Loucy (cell line): ENCODE measurements around the gene BRMS1.

Experiments
- H2AFZ ChIP-seq: fragments of 200-600 bp; sonication (generic); 2 replicates; pipeline ENCODE4 v1.6.0; 2016; ENCODE audit warnings: antibody characterized with exemption, mild to moderate bottlenecking, low read length, moderate library complexity
- H3F3A ChIP-seq: fragments of 200-600 bp; 2 replicates; pipeline ENCODE4 v1.6.0; 2016; ENCODE audit warnings: antibody characterized with exemption, low read depth, mild to moderate bottlenecking
- H3K27me3 ChIP-seq: fragments of 200-600 bp; sonication (generic); 2 replicates; pipeline ENCODE4 v1.6.1; 2014; ENCODE audit warnings: low read length, mild to moderate bottlenecking; ENCODE audit not compliant: insufficient read depth, poor library complexity, severe bottlenecking
- H3K36me3 ChIP-seq: fragments of 200-600 bp; sonication (generic); 2 replicates; pipeline ENCODE4 v1.6.1; 2016; ENCODE audit warnings: low read length; ENCODE audit not compliant: insufficient read depth
- H3K4me1 ChIP-seq: fragments of 200-600 bp; sonication (generic); 2 replicates; pipeline ENCODE4 v1.5.1; 2014; ENCODE audit warnings: low read length, mild to moderate bottlenecking; ENCODE audit not compliant: insufficient read depth, poor library complexity, severe bottlenecking
- H3K4me2 ChIP-seq: fragments of 200-600 bp; sonication (generic); 2 replicates; pipeline ENCODE4 v1.6.0; 2014; ENCODE audit warnings: antibody characterized with exemption, low read length, low read depth, mild to moderate bottlenecking; ENCODE audit not compliant: poor library complexity, severe bottlenecking
- H3K4me3 ChIP-seq: fragments of 200-600 bp; sonication (generic); 2 replicates; pipeline ENCODE4 v1.5.1; 2014; ENCODE audit warnings: low read length, mild to moderate bottlenecking, mixed read lengths; ENCODE audit not compliant: poor library complexity, severe bottlenecking
- H3K79me2 ChIP-seq: fragments of 200-600 bp; sonication (generic); 2 replicates; pipeline ENCODE4 v1.6.1; 2014; ENCODE audit warnings: low read length; ENCODE audit not compliant: insufficient read depth
- H3K9ac ChIP-seq: fragments of 200-600 bp; sonication (generic); 2 replicates; pipeline ENCODE4 v1.6.0; 2014; ENCODE audit warnings: mild to moderate bottlenecking, low read depth, low read length, moderate library complexity; ENCODE audit not compliant: poor library complexity, severe bottlenecking
- H3K9me2 ChIP-seq: fragments of 200-600 bp; sonication (generic); replicated peaks from 2 replicates; pipeline ENCODE4 v1.6.1; 2016; ENCODE audit warnings: low read depth, low read length, mixed read lengths
- H3K9me3 ChIP-seq: fragments of 200-600 bp; sonication (generic); 2 replicates; pipeline ENCODE4 v1.6.1; 2014; ENCODE audit warnings: mild to moderate bottlenecking, antibody characterized with exemption, low read length, low read depth; ENCODE audit not compliant: insufficient read depth
- H4K20me1 ChIP-seq: fragments of 200-600 bp; sonication (generic); 2 replicates; pipeline ENCODE4 v1.6.0; 2014; ENCODE audit warnings: antibody characterized with exemption, low read length, mild to moderate bottlenecking; ENCODE audit not compliant: insufficient read depth, poor library complexity, severe bottlenecking
- EZH2phosphoT487 ChIP-seq: fragments of 200-600 bp; IDR thresholded peaks from 2 replicates; pipeline ENCODE4 v1.6.1; 2018; ENCODE audit warnings: antibody characterized with exemption, mild to moderate bottlenecking, moderate library complexity, borderline replicate concordance
- TF ChIP-seq, protein P1 (sequence below): fragments of 200-600 bp; sonication (generic); conservative IDR thresholded peaks from 2 replicates; pipeline ENCODE4 v1.5.1; 2014; ENCODE audit warnings: mild to moderate bottlenecking, antibody characterized with exemption, low read length

BRMS1 gene

DNA sequence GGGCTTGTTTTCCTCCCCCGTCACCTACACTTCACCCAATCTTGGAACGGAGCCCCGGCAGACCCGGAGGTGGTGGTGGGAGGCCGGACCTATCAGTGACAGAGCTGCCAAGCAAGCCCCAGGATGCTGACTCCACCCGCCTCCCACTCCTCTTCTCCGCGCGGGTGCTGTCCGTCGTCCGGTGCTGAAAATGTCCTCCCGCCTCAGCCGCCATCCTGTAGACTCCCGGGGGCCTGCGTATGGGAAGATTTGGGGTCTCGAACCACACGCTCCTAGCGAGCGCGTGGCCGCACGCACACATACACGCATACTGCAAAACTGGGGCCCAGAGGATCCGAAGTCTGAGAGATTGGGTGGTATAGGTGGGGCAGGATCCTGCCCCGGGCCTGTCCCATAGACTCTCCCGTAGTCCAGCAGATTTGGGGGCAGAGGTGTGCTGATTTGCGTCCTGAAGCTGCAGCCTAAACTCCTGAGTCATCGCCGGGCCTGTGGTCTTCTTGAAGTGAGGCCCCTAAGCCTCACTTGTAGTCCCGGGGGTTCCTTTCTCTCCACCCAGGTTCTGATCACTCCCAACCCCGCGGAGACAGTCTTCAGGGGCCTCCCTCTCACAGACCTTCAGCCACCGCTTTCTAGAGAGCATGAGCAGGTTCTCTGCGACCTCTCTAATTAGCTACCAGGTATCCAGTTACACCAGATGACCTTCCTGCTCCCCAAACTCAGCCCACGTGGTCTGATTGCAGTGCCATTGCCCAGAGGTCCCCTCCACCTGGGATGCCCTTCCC is 55.2 kb downstream of the BRMS1 start:
- Histone ChIP-seq H3K9ac (peak overlapping the region; percentile 33), H4K20me1 (no peaks in the 10 kb centered on the region), H2AFZ (peak overlapping the region; percentile 70)

DNA sequence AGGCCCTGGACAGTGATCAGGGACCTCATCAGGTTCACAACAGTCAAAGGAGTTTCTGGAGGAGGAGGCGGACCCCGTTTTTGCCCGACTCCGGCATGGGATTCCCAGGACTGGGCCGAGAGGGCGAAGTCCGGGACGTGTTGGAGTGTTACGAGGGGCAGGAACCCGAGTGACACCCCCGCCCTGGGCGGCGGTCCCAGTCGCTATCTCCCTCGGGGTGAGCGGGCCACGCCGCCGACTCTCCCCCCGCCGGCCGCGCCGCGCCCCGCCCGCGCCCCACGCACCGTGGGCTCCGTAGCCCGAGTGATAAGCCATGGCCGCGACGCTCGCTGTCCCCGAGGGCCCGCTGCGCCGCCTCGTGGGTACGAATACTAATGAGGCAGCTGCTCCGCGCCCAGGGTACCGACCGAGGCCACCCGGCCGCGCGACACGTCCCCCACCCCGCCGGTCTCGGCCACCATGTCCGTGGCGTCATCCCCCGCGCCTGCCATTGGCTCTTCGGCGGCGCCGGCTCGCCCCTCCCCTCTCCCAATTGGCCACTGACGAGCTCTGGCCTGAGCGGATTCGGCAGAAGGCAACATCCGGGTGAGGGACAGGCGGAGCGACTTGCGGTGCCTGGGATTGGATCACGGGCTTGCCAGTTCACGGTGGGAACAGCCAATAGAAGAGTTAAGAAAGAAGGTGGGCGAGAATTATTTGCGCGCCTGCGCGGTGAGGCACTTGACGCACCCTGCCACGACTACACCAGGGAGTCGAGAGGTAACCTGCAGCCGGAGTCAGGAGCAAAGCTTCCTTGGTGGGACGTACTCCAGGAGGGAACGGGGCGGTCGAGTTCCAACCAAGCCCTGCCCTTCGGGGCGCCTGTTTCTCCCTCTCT is 56.0 kb downstream of the BRMS1 start, which contains the start of gene YIF1A:
YIF1A (minus strand) TSS at position 473 of the 877 bp plus-strand sequence; CDS start at position 315, 158 bp downstream.
- Histone ChIP-seq H2AFZ (peak within 1 kb of the TSS; percentile 85), H3K4me1 (peaks cover 22% of the 10 kb centered on the region), H3K9me3 (no peaks in the 10 kb centered on the region), H3K4me3 (peak within 1 kb of the TSS; percentile 95), H3K4me2 (peak within 1 kb of the TSS; percentile 86), H3K9me2 (no peaks in the 10 kb centered on the region), H3F3A (no peaks in the 10 kb centered on the region), H3K79me2 (peaks cover 14% of the 10 kb centered on the region), H3K36me3 (no peaks in the 10 kb centered on the region), H3K27me3 (no peaks in the 10 kb centered on the region), H3K9ac (peak within 1 kb of the TSS; percentile 93), H4K20me1 (no peaks in the 10 kb centered on the region)
- no peak for TF ChIP-seq EZH2phosphoT487
- TF ChIP-seq, protein P1, sequence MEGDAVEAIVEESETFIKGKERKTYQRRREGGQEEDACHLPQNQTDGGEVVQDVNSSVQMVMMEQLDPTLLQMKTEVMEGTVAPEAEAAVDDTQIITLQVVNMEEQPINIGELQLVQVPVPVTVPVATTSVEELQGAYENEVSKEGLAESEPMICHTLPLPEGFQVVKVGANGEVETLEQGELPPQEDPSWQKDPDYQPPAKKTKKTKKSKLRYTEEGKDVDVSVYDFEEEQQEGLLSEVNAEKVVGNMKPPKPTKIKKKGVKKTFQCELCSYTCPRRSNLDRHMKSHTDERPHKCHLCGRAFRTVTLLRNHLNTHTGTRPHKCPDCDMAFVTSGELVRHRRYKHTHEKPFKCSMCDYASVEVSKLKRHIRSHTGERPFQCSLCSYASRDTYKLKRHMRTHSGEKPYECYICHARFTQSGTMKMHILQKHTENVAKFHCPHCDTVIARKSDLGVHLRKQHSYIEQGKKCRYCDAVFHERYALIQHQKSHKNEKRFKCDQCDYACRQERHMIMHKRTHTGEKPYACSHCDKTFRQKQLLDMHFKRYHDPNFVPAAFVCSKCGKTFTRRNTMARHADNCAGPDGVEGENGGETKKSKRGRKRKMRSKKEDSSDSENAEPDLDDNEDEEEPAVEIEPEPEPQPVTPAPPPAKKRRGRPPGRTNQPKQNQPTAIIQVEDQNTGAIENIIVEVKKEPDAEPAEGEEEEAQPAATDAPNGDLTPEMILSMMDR: peak; percentile 17

More for the DNA sequence above, 55.2 kb downstream of the BRMS1 start:
- H3K79me2 ChIP-seq: peaks cover 14% of the 10 kb centered on the region
- peak overlapping the region; percentile 78 for H3K4me2 ChIP-seq
- no peaks in the 10 kb centered on the region for H3K9me3 ChIP-seq
- H3K9me2 ChIP-seq: no peaks in the 10 kb centered on the region
- H3K4me3 ChIP-seq: peak overlapping the region; percentile 95
- H3K4me1 ChIP-seq: peaks cover 22% of the 10 kb centered on the region
- H3F3A ChIP-seq: no peaks in the 10 kb centered on the region
- TF ChIP-seq, protein P1: no peak
- TF ChIP-seq EZH2phosphoT487: no peak
- no peaks in the 10 kb centered on the region for H3K27me3 ChIP-seq
- H3K36me3 ChIP-seq: no peaks in the 10 kb centered on the region

DNA sequence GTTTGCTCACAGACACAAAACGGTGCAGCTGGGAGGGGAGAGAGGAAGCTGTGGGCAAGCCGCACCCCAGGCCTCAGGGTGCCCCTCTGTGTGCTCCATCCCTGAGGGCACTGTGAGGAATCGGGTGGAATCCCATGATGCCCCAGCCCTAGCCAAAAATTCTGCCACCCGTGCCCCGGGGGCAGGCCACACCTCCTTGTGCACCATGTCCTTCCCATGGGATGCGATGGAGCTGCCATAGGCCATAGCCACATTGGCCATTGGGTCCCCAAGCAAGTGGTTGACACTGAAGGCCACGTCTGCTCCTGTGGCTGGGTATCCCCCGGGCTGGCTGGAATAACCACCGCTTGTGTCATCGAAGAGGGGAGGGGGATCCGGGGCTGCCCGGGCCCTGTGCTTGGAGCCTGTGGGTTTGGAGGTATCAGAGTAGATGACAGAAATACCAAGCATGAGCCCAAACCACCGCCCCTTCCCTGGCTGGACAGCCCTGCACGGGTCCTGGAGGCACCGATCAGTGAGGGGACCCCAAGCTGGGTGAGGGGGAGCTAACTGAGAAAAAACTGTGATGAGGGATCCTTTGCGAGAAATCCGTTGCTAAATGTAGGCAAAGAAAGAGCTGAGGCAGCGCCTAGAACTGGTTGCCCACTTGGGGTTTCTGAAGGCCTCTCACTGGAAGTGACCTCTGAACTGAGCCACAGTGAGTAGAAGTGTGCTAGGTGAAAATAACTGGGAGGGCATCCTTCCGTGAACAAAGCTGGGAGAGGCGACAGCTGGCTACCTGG is 56.8 kb downstream of the BRMS1 start:
- no peaks in the 10 kb centered on the region for H3K27me3 ChIP-seq
- peak overlapping the region; percentile 95 for H3K4me3 ChIP-seq

More for the DNA sequence above, 56.8 kb downstream of the BRMS1 start:
- H3K79me2 ChIP-seq: peaks cover 14% of the 10 kb centered on the region
- no peaks in the 10 kb centered on the region for H3K9me2 ChIP-seq
- H3K36me3 ChIP-seq: no peaks in the 10 kb centered on the region
- peak overlapping the region; percentile 86 for H3K4me2 ChIP-seq
- H3K9me3 ChIP-seq: no peaks in the 10 kb centered on the region
- H4K20me1 ChIP-seq: no peaks in the 10 kb centered on the region
- no peak for TF ChIP-seq EZH2phosphoT487
- peak overlapping the region; percentile 85 for H2AFZ ChIP-seq
- no peaks in the 10 kb centered on the region for H3F3A ChIP-seq
- peaks cover 22% of the 10 kb centered on the region for H3K4me1 ChIP-seq
- H3K9ac ChIP-seq: peak overlapping the region; percentile 93
